NCI-H1092 (cell line): ENCODE data around the gene MXD1.
"Not testable (repeated sequence)": the region's sequence is repeated elsewhere in the genome, so short reads cannot be mapped to it uniquely, and the experiment has no call there.

ENCODE experiments used
- DNase-seq: peaks from one replicate; lab custom pipeline; 2025; lab: John Stamatoyannopoulos, UW

The MXD1 gene

DNA sequence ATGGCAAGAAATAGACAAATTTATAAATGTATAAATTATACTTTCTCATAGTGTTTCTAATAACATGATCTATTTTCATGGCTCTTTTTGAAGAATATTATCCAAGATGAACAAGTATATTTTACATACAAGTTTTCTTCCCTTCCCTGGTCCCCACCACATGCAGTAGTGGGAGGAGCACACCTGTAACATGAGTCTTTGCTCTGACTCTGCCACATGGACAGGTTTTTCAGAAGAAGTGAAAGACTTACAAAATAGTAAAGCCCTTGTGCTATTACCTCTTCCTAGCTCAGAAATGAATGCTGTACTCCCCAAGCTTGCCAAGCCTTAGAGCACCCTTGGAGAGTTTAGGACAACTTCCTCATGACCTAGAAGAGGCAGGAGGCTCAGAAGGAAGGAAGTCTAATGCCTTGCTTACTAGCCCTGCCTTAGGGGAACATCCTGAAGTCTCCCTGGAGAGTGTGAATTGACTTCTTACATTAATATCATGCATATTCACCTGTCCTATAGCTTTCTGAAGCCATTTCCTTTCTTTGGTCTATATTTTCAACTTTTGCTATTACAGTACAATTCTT, 18.4 kb downstream of the MXD1 start:
- DNase-seq: no peak

DNA sequence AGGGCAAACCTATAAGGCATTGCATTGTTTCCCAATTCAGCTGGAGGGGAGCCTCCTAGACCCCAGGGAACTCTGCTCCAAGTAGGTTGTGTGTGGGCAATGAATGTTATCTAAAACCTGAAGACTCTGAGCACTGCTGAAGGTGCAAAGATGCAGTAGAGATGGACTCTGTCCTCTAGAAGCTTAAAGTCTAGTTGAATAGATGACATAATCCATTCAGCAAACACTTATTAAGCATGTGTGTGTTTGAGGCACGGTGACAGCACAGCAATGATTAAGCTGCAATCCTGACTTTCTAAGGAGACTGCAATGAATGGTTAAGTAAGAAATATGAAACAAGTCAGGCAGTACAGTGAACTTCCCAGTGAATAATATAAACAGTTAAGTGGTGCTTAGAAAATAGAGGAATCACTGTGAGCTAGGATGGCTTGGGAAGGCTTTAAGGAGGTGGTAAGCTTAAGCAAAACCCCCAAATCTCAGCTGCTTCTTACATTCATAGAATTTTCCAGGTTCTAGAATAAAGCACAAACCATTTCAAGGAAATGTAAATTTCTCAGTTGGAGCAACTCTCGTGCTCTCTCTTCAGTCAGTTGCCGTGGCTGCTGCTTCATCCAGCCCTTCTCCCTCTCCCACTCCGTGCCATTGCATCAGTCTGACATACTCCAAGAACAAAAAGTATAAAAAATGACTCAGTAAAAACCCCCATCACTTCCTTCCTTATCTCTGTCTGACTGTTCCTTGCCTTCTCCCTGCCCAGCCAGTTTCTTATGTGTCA, 19.1 kb downstream of the MXD1 start:
- no peak for DNase-seq

DNA sequence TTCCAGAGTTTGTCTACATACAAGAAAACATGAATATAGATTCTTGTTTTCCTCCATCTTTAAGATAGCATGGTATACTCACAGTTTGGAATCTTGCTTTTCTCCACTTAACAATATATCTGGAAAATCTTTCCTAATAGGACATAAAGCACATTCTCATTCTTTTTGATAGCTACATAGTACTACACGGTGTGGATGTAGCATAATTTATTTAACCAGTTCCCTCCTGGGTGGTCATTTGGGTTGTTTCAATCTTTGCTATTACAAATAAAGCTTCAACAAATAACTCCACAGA, 19.7 kb downstream of the MXD1 start:
- no peak for DNase-seq

DNA sequence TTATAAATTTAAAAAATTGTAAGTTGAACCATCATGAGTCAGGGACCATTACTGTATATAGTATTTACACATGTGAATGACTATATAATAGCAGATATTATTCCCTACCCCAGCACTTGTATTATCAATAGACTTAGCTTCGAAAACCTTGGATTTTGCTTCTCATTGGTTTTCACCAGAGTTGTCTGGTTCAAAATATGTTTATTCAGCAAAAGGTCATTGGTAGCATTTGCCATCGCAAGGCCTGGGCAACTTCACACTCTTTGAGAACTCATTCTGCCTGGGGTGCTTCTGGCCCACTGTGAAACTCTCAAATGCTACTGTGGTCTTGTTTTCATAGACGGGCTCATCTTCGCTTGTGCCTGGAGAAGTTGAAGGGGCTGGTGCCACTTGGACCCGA, 20.1 kb downstream of the MXD1 start:
- no peak for DNase-seq

DNA sequence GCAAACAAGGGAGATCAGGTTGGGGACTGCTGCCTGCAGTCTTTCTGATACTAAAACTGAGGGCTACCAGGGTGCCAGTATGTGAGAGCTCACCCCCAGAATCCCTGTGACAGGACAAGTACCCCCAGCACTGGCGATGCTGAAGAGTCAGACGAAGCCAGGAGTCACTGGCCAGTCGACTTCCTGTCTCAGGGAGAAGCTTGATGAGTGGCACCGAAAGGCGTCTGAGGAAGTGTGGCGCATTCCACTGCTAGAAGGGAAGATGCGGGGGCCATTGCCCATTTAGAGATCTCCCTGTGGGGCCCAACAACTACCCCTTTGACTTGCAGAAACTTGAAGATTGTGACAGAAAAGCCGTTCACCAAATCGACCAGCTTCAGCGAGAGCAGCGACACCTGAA, 22.0 kb downstream of the MXD1 start:
- no peak for DNase-seq

DNA sequence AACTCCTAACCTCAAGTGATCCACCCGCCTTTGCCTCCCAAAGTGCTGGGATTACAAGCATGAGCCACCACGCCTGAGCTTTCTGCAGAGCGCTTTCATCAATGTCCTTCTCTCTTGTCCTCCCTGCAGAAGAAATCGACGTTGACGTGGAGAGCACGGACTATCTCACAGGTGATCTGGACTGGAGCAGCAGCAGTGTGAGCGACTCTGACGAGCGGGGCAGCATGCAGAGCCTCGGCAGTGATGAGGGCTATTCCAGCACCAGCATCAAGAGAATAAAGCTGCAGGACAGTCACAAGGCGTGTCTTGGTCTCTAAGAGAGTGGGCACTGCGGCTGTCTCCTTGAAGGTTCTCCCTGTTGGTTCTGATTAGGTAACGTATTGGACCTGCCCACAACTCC, 23.1 kb downstream of the MXD1 start:
- DNase-seq: no peak

DNA sequence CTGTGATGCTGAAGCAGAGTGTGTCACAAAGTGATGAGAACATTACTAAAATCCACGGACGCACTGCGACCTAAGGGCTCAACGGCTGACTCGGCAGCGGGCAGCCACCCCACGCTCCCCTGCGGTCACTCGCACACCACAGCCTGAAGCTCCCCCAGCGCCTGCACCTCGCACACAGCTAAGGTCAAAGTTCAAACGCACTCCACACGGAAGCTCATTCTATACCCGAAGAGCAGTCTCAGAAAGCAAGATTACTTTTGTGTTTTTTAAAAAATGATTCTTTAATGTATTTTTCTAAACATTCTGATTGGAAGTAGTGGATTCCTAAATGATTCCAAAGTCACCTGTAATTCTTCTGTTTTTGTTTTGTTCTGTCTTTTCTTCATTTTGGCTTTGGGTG, 24.8 kb downstream of the MXD1 start:
- no peak for DNase-seq

DNA sequence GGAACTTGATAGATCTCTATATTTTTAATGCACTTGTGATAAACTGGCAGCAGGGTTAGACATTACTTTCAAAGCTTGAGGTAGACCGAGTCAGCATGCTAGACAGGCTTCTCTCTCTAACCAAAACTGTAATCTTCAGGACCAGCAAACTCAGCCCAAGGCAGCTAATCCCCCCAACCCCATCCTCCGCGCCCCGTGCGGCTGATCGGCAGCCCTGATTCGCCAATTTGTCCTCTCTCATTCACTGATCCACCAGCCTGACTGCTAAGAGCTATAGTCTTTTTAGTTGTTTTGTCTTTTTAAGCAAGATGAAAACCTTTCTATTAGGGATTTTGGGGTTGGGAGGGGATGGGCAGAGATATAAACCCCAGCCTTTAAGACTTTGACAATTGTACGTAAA, 25.8 kb downstream of the MXD1 start:
- no peak for DNase-seq

DNA sequence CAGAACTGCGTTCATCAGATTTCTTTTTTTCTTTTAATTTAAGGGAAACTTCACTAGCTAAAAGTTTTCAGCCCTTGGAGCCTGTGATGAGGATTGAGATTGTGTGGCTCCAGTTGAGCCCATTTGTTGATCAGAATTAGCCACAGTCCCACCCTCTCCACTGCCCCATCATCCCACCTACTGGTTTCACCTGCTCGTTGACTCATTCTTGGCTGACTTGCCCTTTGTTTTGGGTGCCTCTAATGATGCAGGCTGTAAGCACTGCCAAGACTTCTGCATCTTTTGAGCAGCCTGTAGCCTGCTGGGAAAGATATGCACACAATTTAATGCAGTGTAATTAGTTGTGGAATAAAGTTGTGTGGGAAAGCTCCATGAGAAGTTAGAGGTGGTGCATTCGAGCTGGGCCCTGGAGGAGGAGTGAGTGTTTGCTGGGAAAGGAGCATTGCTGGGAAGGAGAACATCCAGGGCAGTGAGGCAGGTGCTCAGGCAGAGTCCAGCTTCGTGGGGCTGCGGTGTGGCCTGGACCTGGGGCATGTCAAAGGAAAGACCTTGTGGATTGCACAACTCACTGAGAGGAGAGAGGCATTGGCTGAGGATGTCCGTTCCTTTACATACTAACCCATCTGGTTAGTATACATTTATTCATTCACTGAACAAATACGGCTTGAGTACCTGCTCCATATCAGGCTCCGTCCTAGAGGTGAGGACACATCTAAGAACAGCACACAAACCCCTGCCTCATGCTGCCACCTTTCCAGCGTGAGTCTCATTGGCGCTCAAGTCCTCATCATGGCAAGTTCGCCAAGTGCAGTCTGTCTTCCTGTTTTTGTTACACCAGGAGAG, 28.3 kb downstream of the MXD1 start:
- DNase-seq: no peak

DNA sequence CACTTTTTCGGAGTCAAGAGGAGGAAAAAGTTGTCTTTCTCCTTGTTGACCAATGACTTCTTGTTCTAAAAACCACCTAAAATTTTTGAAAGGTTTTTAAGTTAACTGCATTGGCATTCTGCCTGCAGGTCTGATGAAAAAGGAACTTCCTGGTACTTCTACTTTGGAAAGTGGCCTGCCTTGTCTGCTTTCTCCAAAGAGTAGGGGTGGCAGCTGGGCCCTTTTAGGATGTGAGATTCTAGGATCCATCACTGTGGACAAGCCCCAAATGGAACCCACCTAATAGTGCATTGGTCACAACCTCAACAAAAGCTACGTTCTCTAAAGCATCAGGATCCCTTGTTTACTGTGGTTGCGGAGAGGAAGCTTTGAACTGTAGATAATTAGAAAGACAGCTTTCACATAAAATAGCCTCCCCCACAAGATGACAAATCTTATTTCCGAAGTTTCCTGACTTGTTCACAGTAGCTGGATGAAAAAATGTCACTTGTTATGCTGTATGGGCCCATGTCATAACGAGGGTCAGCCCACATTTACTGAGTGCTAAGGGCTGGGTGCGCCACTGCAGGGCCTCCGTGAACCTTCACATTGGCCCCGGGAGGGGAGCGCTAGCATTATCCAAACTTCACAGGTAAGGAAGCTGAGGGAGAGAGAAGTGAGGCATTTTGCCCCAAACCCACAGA, 29.1 kb downstream of the MXD1 start:
- no peak for DNase-seq

DNA sequence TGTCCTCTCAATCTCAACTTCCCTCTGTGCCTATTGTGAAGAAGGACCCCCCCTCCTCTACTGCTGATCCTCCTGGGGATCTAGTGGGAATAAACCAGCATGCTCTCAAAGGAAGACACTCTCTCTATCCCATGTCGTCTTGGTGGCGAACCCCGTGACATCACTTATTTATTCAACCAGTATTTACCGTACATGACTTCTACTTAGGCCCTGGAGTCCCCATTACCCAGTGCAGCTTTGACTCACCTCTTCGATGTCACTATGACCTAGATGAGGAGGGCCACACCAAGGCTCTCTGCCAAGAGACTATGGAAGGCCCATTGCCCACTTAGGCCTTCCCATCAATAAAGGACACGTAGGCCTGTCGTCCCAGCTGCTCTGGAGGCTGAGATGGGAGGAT, 29.8 kb downstream of the MXD1 start:
- DNase-seq: no peak

DNA sequence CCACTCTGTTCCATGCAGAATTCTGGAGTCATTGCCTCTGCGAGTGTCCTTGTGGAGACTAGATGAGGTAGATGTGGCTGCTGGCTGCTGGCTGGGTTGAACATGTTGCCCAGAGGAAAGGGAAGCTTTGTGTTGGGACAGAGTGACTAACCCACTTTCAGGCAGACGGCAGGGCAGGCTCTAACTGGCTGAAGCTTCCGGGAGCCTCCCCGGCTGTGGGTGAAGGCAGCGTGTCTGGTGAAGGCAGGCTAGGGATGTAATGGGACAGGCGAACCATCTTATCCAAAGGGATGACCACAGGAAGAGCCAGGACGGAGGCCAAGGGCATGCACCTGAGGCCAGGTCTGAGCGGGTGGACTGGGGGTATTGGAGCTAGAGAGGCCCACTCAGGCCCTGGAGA, 30.5 kb downstream of the MXD1 start:
- DNase-seq: no peak

DNA sequence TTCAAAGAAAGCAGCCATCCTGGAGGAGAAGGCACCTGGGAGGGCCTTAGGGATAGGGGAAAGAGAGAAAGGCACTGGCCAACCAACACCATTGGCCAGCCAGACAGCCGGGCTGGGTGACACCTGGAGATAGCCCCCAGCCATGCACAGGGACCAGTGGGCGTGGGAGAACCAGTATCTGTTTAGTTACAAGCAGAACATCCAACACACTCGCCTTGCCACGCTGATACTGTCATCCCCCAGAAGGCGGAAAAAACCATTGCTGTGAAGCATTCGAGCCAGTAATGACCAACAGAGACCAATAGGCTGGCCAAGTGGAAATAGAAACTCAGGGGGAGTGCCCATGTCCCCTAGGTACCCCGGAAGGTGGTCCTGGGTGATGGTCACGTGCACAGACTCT, 31.0 kb downstream of the MXD1 start:
- DNase-seq: no peak

DNA sequence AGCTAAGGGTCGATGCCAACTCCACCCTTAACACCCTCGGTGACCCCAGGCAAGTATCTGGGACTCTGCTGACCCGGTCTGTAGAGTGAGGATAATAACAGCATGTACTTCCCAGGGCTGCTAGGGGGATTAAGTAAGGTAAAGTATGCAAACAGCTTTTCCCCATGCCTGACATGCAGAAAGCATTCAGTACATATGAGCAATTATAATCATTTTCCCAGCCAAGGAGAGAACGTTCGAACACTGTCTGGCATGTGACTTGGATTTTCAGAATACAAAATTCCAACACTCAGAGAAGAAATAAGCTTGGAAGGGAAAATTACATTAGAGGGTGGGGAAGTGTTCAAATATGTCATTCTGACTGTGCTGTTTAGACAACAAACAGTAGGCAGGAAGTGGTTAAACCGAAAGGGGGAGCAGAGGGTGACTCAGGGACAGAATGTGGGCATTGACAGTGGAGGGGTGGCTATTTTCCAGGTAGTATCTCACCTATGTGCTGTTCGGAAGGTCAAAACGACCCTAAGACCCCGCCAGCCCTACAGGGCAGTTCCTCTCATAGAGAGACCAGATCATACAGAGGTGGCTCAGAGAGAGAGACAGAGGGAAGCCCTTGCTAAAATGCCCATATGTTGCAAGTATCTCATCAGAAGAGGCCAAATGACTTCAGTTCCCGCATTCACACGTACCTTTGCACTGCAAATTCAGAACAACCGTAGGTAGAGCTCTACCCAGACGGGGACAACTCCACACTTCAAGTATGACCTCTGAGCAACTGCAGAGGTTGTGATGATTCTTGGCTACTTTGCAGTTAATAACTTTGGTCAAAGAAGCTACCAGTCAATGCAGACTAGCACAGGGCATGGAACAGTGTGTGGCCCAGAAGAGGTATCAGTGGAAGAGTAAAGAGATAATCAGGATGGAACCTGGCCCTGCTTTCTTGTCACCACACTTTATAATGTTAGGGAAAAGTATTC, 31.7 kb downstream of the MXD1 start:
- no peak for DNase-seq

DNA sequence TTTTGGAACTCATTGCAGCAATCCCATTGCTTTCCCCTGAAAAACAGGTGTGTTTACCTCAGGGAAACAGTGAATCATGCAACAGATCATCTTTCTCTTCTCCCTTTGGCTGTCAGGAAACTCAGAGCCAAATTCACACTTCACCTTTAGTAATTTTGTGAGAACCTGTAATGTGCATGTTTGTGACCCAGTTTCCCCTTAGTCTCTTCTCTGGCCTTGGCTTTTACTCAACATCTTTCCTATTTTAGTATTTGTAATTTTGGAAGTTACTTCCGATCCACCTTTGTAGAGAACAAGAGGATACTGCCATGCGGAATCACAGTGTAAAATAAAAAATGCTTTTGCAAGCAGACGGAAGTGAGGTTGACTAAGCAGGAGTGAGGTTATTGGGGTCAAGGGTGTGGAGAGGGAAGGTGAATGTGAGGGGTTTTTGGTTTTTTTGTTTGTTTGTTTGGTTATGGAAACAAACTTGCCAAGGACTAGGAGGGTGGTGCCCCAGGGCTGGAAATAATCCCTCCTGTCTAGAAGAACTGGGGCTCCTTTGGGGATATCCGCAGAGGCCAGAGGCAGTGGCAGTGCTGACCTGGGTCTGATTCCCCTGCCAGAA, 32.5 kb downstream of the MXD1 start:
- no peak for DNase-seq

DNA sequence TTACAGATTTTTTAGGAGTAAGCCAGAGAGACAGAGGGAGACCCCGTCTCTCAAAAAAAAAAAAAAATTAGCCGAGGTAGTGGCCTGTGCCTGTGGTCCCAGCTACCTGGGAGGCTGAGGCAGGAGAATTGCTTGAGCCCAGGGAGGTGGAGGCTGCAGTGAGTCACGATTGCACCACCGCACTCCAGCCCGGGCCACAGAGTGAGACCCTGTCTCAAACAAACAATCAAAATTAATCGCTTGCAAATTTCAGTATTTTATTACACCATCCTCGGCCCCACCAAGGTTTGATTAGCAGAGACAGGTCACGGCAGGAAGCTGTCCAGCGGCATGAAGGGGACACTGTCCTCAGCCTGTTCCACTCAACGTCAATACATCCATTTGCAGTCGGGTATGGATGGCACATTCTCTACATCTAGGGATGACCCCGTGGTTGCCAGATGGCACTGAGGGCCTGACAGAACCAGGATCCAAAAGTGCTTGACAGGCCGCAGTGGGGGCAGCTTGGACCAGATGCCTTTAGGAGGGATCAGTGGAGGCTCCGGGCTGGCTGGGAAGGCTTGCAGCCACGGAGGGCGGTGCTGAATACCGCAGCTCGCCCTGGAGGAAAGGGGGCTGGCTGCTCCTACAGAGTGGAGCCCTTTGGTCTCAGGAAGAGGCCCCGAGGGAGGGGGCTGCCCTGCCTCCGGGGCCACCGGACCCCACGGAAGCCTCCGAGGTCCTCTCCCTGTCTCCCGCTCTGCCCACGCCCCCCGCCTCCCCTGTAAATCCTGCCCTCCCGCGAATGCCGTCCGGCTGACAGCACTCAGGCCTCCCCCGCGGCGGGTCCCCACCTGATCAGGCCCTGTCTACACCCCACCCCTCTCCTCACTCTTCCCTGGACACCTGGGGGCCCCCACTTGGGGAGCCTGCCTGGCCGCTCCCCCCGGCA, 33.4 kb downstream of the MXD1 start:
- no peak for DNase-seq

DNA sequence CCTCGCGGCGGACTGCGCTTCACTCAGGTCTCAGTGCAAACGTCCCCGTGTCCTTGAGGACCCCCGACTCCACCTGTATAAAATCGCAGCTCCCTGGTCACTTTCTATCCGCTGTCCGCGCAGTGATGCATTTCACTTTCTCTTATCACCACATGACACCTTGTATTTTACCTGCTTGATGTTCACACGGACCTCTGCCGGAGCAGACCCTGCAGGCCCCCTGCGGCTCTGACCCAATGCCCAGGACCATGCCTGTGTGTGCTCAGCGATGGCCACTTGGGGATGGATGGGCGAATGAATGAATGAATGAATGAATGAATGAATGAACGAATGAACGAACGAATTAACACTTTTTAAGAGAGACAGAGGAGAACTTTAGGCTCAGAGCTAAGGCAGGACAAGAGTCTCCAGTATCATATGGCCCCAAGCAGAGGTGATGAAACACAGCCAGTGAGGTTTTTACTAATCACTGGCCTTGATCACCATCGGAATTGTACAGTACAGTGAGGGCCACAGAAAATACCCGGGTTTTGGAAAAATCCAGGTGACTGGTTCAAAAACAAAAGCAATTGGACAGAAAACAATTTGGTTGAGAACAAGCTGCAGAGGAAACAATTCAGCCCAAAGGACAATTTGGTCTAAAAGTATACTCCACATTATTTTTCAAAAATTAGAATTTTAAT, 34.2 kb downstream of the MXD1 start:
- DNase-seq: no peak

DNA sequence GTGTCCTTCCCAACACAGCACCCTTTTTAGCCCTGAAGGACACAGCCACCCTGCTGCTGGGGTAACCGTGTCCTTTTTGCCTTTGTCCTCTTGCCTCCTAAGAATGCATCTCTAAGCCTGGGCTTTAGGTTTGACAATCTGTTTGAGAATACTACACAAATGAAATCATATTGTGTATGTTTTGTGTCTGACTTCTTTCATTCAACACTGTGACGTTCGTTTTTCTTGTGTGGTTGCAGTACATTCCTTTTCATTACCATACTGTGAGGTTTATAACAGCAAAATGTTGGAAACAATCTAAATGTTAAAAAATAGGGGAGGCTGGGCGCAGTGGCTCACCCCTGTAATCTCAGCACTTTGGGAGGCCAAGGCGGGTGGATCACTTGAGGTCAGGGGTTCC, 35.3 kb downstream of the MXD1 start:
- DNase-seq: no peak

DNA sequence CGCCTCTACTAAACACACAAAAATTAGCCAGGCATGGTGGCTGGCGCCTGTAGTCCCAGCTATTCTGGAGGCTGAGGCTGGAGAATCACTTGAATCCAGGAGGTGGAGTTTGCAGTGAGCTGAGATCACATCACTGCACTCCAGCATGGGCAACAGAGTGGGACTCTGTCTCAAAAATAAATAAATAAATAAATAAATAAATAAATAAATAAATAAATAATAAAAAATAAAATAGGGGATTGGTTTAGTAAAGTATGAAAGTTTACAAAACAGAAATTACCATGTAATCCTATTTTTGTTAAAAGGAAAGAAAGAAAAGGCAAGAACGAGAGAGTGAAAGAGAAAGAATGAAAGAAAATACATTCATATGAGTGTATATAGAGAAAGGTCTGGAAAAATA, 35.8 kb downstream of the MXD1 start:
- not testable (repeated sequence) for DNase-seq
